Neutrophil (primary cell): Measurements from ENCODE around the gene TRAPPC6A.

Experiments
- H3K27ac ChIP-seq: fragments of 200-600 bp; sonication (generic); 2 replicates; pipeline ENCODE4 v1.5.1; 2016; ENCODE audit warnings: mild to moderate bottlenecking, moderate library complexity
- H3K27me3 ChIP-seq: fragments of 200-600 bp; sonication (generic); 2 replicates; pipeline ENCODE4 v1.6.0; 2016; ENCODE audit warnings: mild to moderate bottlenecking
- H3K36me3 ChIP-seq: fragments of 200-600 bp; sonication (generic); 2 replicates; pipeline ENCODE4 v1.5.1; 2017
- H3K4me1 ChIP-seq, 2 experiments: fragments of 200-600 bp in 1 of 2; sonication (generic) in 1 of 2; 1 replicate in 1 of 2; 2 replicates in 1 of 2; pipeline versions ENCODE4 v1.5.1 to v1.6.1; 2013 to 2016; ENCODE audit warnings: low read depth in 1 of 2, low read length in 1 of 2, mild to moderate bottlenecking in 1 of 2, moderate library complexity in 1 of 2; ENCODE audit not compliant: control insufficient read depth in 1 of 2, insufficient read depth in 1 of 2
- H3K4me3 ChIP-seq, 2 experiments: fragments of 200-600 bp in 1 of 2; sonication (generic) in 1 of 2; 1 replicate in 1 of 2; 2 replicates in 1 of 2; pipeline ENCODE4 v1.5.1; 2013 to 2016; ENCODE audit warnings: low read depth in 1 of 2, low read length in 1 of 2, mild to moderate bottlenecking in 1 of 2, moderate library complexity in 1 of 2
- H3K9me3 ChIP-seq: fragments of 200-600 bp; sonication (generic); 2 replicates; pipeline ENCODE4 v1.5.1; 2016
- CTCF ChIP-seq: fragments of 200-600 bp; sonication (generic); IDR thresholded peaks from 2 replicates; pipeline ENCODE4 v1.5.1; 2016; ENCODE audit warnings: antibody characterized with exemption

The TRAPPC6A gene

DNA sequence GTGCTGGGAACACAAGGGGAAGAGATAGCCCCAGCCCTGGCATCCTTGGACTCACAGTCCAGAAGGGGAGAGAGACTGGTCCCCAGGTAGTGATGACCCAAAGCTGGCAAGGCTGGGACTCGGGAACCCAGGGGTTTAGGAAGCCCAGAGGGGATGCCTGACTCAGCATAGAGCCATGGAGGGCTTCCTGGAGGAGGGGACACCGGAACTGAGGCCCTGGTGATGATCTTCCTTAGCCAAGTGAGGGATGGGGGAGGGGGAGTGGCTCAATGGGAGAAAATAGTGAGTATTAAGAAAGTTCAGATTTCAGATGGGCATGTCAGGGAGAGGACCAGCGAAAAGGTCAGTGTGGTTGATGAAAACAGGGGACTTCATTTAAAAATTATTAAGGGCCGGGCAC is 40.4 kb upstream of the TRAPPC6A start:
- no peak for TF ChIP-seq CTCF
- peaks cover 79% of the 10 kb centered on the region for H3K27me3 ChIP-seq

GRCh38 chr19:45217957-45218334 is 39.9 kb upstream of the TRAPPC6A start:
- Histone ChIP-seq H3K27ac (no peak overlapping the region), H3K27me3 (peaks cover 83% of the 10 kb centered on the region), H3K36me3 (no peaks in the 10 kb centered on the region), H3K4me1 (no peaks in the 10 kb centered on the region), H3K4me3 (no peak overlapping the region), H3K9me3 (no peaks in the 10 kb centered on the region)
- TF ChIP-seq CTCF = no peak

More for the DNA sequence above, 40.4 kb upstream of the TRAPPC6A start:
- Histone ChIP-seq H3K36me3 (no peaks in the 10 kb centered on the region), H3K9me3 (no peaks in the 10 kb centered on the region), H3K27ac (no peak overlapping the region), H3K4me3 (no peak overlapping the region), H3K4me1 (no peaks in the 10 kb centered on the region)

GRCh38 chr19:45217193-45217956 is 39.3 kb upstream of the TRAPPC6A start:
- H3K4me3 ChIP-seq = no peak overlapping the region
- peaks cover 86% of the 10 kb centered on the region for H3K27me3 ChIP-seq
- no peaks in the 10 kb centered on the region for H3K9me3 ChIP-seq
- TF ChIP-seq CTCF = no peak
- no peak overlapping the region for H3K27ac ChIP-seq
- H3K4me1 ChIP-seq = no peaks in the 10 kb centered on the region
- H3K36me3 ChIP-seq = no peaks in the 10 kb centered on the region

- H3K36me3 ChIP-seq = no peaks in the 10 kb centered on the region
- H3K9me3 ChIP-seq = no peaks in the 10 kb centered on the region
- H3K27me3 ChIP-seq = peaks cover 90% of the 10 kb centered on the region
- H3K27ac ChIP-seq = no peak overlapping the region
- no peak overlapping the region for H3K4me3 ChIP-seq
- peaks cover 2 to 4% of the 10 kb centered on the region in 2 experiments for H3K4me1 ChIP-seq
- TF ChIP-seq CTCF = no peak
Observed at GRCh38 chr19:45216667-45217066, 38.6 kb upstream of the TRAPPC6A start.

GRCh38 chr19:45215391-45216191 is 37.6 kb upstream of the TRAPPC6A start:
- Histone ChIP-seq H3K4me3 (no peak overlapping the region), H3K36me3 (no peaks in the 10 kb centered on the region), H3K9me3 (no peaks in the 10 kb centered on the region), H3K27me3 (peaks cover 97% of the 10 kb centered on the region), H3K4me1 (peaks cover 11 to 12% of the 10 kb centered on the region in 2 experiments), H3K27ac (no peak overlapping the region)
- TF ChIP-seq CTCF = no peak
